Peyer's patch (tissue), 4 donors: ENCODE results near the gene LONRF3.

Source experiments
- CTCF ChIP-seq, 6 experiments: fragments of 450-650 bp in 4 of 6; fragments of 200-600 bp in 2 of 6; sonication (generic) in 1 of 6; IDR thresholded peaks; one replicate each; pipeline ENCODE4 v1.5.1; 2017 to 2019; ENCODE audit warnings: antibody characterized with exemption in 6 of 6, mild to moderate bottlenecking in 3 of 6, moderate library complexity in 1 of 6
- POLR2A ChIP-seq, 2 donors: fragments of 450-650 bp; IDR thresholded peaks; one replicate each; pipeline ENCODE4 v1.5.1; 2017; ENCODE audit warnings: antibody characterized with exemption in 2 of 2, mild to moderate bottlenecking in 2 of 2, moderate library complexity in 2 of 2

GRCh38 chrX:118990512-118991227 lies 16.3 kb downstream of the LONRF3 start:
- TF ChIP-seq CTCF (IDR thresholded peaks at IDR 0.05) (no peak), POLR2A (IDR thresholded peaks at IDR 0.05) (no peak)
